IMR-90 (cell line): ENCODE measurements around the gene HSD17B3.

ENCODE experiments used
- BHLHE40 ChIP-seq: fragments of 150-350 bp; IDR thresholded peaks from 2 replicates; pipeline ENCODE4 v1.6.1; 2016; ENCODE audit warnings: mild to moderate bottlenecking, low read depth, low read length
- CEBPB ChIP-seq: IDR thresholded peaks from 2 replicates; pipeline ENCODE4 v1.6.1; 2012; ENCODE audit warnings: low read depth, low read length, improper control_type of control experiment
- CTCF ChIP-seq: conservative IDR thresholded peaks from 2 replicates; pipeline ENCODE4 v1.5.1; 2012; ENCODE audit warnings: mild to moderate bottlenecking, low read depth, low read length, improper control_type of control experiment
- ELK1 ChIP-seq: fragments of 150-350 bp; IDR thresholded peaks from 2 replicates; pipeline ENCODE4 v1.6.1; 2016; ENCODE audit warnings: low read depth, mild to moderate bottlenecking, low read length, moderate library complexity, borderline replicate concordance
- FOS ChIP-seq: fragments of 150-350 bp; IDR thresholded peaks from 2 replicates; pipeline ENCODE4 v1.6.1; 2016; ENCODE audit warnings: low read depth, low read length
- MAFK ChIP-seq: IDR thresholded peaks from 2 replicates; pipeline ENCODE4 v1.6.1; 2012; ENCODE audit warnings: low read depth, low read length, improper control_type of control experiment
- POLR2A ChIP-seq: IDR thresholded peaks from 2 replicates; pipeline ENCODE4 v1.6.1; 2012; ENCODE audit warnings: mild to moderate bottlenecking, low read depth, low read length
- RAD21 ChIP-seq: IDR thresholded peaks from 2 replicates; pipeline ENCODE4 v1.6.1; 2012; ENCODE audit warnings: low read length, improper control_type of control experiment
- RCOR1 ChIP-seq: IDR thresholded peaks from 2 replicates; pipeline ENCODE4 v1.6.1; 2012; ENCODE audit warnings: mild to moderate bottlenecking, low read length, improper control_type of control experiment; ENCODE audit not compliant: insufficient replicate concordance
- RFX5 ChIP-seq: IDR thresholded peaks from 2 replicates; pipeline ENCODE4 v1.8.0; 2012; ENCODE audit warnings: low read depth, mild to moderate bottlenecking, low read length, moderate library complexity

- no peak for TF ChIP-seq CTCF
- no peak for TF ChIP-seq RFX5
- no peak for TF ChIP-seq POLR2A
- no peak for TF ChIP-seq CEBPB
- no peak for TF ChIP-seq FOS
- TF ChIP-seq MAFK = no peak
- TF ChIP-seq ELK1 = no peak
- TF ChIP-seq BHLHE40 = no peak
- TF ChIP-seq RAD21 = no peak
- no peak for TF ChIP-seq RCOR1
Observed at GRCh38 chr9:96345551-96345950, 43.6 kb upstream of the HSD17B3 start.
